ENCODE data around the gene SLC1A2.

SLC1A2 gene

DNA sequence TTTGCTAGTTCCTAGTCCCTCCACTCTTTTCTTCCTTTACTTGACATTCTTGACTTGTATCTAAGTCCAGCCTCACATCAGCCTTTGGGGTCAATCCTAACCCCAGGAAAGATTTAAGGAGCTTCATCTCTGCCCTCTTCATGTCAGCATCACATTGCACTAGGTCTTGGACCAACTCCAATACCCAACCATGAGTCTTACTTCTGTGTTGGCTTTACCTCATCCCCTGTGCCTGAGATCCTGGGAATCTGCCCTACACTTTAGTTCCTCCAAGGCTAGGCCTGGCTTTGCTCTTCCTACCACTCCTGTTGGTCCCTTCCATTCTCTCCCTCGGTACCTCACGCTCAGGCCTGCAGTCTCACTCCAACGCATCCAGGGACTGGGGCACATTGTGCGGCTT, 117.0 kb downstream of the SLC1A2 start:
- DNase-seq (ENCODE audit: low read depth) = no peak

DNA sequence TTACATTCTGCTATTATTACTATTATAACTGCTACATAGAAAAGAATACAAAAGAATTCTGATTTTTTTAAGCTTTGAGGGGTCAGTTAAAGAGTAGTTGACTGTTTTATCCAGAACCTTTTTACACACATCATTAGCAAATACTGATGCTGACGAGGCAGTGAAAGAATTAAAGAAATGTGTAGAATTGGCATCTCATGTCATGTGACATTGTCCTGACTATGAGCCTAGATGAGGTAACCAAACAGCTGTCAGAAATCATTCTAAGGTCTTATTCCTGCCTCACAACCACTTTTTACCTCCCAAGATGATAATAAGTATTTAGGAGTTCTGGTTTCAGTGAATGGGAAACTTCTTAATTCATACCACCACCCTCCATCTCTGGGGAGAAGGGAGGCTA, 121.0 kb downstream of the SLC1A2 start:
- no peak for DNase-seq (ENCODE audit: low read depth)

DNA sequence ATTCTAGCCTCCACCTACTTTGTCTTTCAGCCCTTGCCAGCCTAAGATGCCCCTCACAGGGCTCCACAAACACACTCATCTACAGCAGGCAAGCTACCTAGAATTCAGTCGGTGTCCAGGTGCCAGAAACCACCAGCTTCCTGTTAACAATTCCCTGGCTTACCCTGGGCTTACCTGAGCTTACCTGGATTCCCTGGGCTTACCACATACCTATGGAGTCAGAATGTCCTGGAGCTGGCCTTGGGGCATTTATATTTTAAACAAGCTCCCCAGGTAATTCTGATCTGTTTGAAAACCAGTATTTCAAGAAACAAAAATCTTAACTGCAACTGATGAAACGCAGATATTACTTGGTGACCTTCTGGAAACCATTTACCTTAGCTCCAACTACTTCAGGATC, 123.6 kb downstream of the SLC1A2 start:
- DNase-seq (ENCODE audit: low read depth) = no peak

DNA sequence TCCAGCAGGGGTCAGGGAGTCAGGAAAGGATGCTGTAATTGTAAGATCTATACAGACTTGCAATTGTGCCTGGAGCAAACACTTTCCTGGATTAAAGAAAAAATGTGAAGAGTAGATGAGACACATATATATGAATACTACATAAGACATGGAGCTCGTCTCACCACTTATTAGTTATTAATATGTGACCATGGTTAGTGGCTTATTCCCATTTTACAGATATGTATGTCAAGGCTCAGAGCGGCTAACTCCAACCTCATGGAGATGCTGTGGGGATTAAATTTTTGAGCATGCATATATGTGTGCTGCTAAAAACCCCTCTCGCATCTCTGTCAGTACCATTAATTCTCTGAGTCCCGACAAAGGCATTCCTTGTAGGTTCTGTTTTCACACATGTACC, 125.7 kb downstream of the SLC1A2 start:
- DNase-seq (ENCODE audit: low read depth) = no peak

DNA sequence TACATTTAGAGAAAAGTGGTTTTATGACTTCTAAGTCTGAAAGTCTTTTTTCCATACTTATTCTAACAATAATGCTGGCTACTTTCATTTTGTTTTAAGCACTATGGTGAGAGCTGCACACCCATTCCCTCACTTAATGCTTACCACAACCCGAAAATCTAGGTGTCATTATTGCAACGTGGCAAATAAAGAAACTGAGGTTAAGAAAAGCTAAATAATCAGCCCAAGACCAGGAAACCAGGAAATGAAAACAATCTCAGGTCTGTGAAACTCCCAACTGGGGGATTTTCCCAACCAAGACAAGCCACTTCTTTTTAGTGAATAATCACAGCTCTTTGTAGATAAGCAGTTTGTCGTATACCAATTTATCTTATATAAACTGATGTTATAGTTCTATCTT, 126.3 kb downstream of the SLC1A2 start:
- no peak for DNase-seq (ENCODE audit: low read depth)

DNA sequence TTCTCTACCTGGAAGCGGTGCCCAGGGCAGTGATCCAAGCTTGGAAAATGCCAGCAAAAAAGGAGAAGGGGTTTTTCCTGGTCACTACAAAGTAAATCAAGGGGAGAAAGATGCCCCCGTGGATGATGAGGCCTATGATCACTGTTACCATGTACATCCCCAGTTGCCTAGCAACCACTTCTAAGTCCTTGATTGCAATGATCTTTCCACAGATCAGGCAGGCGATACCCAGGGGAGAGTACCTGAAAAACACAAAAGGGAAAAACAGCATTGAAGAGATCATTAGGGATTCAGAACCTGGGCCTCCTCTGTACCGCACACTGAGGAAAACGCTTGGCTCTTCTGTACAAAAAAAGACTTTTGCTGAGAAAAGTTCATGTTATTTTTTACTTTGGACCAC, 127.1 kb downstream of the SLC1A2 start:
- no peak for DNase-seq (ENCODE audit: low read depth)

DNA sequence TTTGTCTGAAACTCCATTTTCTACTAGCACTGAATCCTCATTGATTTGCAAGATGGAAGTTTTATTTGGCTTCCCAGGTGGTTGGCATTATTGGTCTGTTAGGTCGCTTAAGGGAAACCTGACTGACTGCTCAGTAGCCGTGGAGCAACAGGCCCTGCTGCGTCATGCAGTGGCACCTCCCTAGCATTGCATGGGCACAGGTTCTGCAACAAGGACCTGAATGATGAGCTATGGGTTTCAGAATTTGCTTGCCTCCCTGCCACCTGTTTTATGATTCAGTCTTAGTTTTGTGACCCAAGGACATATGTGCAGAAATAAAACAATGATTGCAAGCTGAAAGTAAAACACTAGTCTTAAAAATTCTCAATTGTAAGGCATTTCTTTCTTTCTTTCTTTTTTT, 128.5 kb downstream of the SLC1A2 start:
- DNase-seq (ENCODE audit: low read depth) = no peak

DNA sequence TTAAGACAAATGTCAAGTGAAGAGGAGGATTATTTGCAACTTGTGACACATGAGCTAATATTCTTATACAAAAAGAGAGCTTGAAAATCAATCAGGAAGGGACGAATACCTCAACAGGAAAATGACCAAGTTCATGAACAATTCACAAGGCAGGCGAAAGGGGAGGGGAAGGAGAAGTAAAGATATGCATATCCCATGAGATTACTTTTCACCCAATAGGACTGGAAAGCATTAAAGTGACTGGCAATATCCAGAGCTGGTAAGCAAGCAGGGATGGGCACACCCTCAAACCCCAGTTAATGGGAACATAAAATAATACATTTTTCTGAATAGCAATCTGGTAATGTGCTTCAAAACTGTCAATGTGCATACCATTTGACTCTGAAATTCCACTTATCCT, 129.5 kb downstream of the SLC1A2 start:
- no peak for DNase-seq (ENCODE audit: low read depth)

DNA sequence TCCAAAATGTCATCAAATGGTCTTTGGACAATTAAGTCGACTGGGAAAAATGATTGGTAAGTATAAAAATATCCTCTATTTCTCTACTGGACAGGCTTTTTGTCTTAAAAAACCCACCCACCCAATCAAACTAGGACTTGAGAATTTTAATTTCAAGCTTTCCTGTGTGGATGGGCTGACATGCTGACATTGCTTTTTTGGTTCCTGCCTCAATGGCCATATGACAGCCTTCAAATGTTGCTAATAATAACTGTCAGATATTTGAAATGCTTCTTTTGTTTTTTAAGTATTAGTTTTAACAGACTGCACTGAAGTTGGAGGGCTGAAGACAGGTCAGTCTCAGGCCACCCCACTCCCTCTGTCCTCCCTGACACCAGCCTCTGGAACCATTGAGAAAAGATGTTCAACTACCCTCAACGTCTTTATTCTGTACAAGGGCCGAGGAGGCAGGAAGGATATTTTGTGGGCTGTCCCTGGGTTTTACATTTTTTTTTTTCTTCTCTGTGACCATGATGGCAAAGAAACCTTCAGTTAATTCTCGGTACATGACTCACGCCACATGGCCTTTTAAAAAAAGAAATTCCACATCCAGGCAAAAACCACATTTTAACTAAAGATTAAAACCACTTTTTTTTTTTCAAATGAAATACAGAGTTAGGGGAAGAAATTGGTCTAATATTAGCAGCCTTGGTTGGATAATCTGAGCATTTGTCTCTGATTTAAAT, 130.4 kb downstream of the SLC1A2 start:
- no peak for DNase-seq (ENCODE audit: low read depth)

DNA sequence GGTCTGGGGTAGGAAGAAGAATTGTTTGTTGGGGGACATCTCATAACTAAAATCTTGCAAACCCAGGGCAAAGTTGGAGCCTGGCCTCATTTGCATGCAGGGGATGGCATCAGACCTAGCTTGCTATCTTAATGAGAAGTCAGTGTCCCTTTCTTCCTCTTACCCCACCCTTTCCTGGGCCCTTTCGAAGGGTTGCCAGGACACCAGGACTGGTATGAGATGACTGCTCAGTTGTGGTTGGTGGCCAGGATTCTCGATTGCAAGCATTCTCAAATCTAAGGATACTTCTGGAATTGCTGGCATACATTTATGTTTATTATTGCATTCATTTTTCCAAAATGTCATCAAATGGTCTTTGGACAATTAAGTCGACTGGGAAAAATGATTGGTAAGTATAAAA, 131.0 kb downstream of the SLC1A2 start:
- DNase-seq (ENCODE audit: low read depth) = no peak

DNA sequence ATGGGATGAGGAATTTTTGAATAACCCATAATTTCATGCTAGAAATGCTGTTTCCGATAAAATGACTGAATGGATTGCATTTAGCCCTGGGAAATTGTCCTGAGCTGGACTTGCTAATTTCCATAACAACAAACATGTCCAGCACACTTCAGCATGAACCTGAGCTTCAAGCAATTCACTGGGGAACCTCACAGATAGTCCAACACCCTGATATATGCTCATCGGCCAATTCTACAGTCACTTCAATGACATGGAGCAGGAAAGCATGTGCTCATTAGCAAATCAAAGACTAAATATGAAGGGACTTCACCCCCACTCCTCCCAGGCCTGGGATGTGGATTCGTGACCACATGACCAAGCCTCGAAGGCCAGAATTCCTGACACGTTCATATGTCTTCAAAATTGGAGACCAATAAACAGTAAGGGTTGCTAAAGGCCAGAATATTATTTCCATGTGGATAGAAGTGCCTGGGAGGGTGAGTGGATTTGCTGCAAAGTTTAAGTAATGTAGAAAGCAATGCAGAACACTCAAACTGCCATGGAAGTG, 131.9 kb downstream of the SLC1A2 start:
- no peak for DNase-seq (ENCODE audit: low read depth)

DNA sequence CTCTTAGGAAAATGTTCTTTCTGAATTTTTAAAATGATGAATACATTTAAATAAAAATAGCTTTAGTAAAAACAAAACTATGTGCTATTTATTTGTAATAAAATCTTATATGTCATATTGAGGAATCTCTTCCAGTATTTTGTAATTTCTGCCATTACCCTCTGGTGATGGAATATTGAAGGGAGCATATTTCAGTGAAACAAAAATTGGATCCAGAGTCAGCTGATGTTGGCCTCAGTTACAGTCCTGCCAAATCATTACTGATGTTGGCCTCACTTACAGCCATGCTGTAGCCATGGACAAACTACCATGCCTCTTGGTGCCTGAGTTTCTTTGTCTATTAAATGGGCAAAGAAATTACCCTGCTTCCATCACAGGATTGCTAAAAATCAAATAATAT, 133.2 kb downstream of the SLC1A2 start:
- DNase-seq (ENCODE audit: low read depth) = no peak

DNA sequence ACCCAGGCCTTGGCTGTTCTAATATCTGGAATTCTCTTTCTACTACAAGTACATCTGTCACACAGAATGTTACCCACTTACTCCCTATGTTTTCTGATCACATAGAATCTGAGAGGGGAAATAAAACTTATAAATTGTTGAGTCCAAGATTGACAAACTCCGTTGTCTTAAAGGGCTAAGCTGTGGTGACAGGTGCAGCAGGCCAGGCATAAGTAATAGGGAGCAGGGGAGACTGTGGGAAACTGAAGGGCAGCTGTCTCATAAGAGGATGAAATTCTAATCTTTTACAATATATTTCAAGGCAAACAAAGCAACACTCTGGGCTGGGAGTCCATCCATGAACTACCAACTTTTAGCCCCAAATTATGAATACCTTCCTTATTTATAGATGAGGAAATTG, 133.9 kb downstream of the SLC1A2 start:
- no peak for DNase-seq (ENCODE audit: low read depth)

DNA sequence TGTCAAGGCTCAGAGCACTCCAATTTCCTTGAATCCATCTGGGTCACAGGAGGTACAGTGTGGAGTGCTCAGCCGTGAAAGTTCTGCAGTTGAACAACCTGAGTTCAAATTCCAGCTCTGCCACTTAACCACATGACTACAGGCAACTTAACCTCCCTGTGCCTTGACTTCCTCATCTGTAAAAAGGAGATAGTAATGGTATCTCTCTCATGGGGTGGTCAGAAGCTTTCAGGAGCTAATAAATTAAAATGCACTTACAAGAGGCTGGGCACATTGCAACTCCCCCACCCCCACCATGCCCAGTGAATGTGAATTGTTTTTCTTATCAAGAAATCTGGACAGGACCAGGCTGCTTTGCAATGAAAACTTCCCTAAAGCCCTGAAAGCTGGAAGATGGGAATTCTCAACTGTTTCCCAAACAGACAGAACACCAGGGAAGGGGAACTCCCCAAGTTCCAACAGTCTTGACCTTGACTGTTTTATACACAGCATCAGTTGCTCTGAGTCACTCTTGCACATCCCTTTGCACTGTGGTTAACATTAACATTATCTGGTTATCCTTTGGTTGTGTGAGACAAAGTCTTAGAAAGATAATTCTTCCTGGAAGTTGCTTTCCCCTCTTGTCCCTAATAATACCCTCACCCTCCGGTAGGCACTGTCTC, 137.0 kb downstream of the SLC1A2 start:
- DNase-seq (ENCODE audit: low read depth) = no peak

DNA sequence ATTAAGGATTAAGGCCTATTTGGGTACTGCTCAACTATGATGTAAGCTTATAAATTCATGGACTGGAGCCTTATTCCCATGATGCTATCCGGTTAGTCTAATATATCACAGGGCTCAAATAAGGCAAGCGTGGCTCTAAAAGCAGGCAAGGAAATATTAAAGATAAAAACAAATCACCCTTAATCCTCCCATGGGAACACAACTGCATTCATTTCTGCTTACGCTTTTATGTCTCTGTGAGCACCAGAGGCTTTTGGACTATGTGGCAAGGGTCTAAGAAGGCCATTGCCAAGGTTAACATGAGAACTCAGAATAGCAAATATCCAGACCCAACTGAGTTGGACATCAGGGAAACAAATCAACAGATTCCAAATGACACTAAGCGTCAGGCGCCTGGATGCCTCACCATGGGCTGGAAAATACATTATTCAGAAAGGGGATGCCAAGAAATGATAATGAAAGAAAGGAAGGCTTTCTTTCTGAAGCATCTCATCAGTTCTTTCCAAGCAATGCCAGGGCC, 138.1 kb downstream of the SLC1A2 start:
- DNase-seq (ENCODE audit: low read depth) = no peak

DNA sequence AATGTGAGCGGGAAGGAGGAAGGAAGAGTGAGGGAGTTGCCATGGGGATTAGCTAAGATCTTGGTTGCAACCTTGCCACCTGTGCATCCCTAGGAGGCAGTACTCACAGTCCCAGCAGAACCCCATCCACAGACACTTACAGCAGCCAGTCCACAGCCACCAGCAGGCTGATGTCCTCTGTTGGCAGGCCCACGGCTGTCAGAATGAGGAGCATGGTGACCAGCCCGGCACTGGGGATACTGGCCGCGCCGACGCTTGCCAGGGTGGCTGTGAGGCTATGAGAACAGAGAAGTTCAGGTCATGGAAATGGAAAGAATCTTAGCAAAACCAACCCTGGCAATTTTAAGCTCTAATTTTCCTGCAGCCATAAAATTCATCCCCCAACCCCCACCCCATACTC, 138.6 kb downstream of the SLC1A2 start:
- DNase-seq (ENCODE audit: low read depth) = no peak

DNA sequence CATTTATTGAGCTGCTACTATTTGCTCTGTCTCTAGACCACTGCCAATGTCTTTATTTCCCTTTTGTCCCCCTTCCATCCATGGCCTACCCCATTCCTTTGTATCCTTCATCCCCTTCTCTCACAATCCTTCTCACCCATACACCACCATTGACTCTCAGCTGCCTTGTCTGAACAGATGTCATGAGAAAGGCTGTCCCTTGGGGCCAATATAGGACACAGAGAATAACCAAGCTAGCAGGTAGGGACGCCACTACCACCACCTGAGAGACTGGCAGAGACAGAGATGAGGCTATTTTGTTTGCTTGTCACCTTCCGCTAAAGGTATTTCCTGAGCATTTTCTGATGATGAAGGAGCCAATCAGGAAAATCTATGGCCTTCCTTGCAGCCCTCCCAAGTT, 141.5 kb downstream of the SLC1A2 start:
- no peak for DNase-seq (ENCODE audit: low read depth)

DNA sequence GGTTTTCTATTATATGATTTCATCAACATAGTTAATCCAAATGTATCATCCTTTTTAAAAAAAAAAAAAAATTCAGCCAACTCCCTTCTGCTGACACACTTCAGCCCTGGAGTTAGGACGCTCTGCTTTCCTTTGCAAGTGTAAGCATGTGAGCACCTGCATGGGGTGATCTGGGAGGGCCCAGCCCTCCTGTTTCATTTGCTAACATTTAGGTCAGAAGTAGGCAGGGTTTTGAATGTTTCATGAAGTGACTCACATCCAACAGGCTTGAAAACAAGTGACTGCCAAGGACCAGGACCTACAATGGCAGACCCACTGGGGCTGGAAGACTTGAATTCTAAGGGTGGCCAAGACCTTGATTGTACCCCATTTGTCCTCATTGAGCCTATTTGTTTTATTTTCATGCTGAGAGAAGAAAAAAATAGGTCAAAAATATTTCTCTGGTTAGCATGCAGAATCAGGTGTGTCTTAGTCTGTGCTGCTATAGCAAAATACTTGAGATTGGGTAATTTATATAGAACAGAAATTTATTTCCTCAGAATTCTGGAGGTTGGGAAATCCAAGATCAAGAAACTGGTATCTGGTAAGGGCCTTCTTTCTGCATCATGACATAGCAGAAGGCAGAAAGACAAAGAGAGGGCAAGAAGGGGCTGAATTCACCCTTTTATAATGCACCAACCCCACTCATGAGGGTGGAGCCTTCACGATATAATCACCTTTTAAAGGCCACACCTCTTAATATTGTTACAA, 142.8 kb downstream of the SLC1A2 start:
- DNase-seq (ENCODE audit: low read depth) = no peak

DNA sequence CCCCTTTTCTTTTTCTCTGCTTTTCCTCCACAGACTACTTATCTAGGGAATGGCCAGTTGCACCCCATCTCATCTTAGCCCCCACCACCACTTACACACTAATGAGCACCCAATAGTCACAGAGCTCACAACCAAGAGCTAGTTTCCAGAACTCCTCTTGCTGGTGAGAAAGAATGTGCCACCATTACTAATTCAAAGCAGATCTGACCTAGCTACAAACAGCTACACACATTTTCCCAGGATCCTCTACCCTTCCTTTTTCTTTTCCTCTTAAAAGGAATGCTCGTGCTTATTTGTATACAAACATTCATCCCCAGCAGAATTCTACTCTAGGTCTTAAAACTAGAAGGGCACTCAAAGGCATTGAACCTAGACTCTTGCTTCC, 143.6 kb downstream of the SLC1A2 start:
- DNase-seq (ENCODE audit: low read depth) = no peak

DNA sequence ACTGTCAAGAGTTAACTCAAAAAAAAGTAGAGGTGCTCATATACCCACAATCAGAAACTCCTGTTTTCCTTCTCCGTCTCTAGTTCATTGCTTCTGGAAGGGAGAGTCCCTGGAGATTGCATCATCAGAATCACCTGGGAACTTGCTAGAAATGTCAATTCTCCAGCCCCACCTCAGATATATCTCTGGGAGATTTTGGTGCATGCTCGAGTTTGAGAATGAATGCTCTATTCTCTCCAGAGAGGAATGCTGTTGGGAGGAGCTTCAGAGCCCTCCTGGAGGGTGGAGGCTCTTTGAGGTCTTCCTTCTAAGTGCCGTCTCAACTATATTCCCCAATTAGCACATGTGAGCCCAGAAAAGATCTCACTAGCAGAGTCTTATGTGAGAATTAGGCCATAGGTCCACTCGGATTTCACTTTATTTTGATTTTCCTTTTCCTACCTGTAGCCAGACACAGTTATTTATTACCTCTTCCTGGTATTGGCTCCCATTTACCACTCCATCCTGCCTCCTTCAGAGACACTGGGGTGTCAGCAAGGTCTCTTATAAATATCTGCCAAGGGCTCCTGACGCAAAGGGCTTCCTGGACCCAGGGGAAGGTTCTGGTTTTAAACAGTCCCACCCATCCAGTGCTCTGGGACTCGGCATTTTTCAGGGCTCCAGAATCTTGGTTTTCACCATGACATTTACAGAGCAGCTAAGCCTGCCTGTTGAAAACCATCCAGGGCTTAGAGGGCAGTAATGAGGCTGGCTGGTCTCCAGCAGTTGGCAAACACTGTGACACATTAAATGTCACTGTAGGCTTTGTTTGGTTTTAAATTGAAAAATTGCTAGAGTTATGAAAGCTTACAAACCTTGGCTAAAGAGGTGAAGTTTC, 144.2 kb downstream of the SLC1A2 start:
- no peak for DNase-seq (ENCODE audit: low read depth)

DNA sequence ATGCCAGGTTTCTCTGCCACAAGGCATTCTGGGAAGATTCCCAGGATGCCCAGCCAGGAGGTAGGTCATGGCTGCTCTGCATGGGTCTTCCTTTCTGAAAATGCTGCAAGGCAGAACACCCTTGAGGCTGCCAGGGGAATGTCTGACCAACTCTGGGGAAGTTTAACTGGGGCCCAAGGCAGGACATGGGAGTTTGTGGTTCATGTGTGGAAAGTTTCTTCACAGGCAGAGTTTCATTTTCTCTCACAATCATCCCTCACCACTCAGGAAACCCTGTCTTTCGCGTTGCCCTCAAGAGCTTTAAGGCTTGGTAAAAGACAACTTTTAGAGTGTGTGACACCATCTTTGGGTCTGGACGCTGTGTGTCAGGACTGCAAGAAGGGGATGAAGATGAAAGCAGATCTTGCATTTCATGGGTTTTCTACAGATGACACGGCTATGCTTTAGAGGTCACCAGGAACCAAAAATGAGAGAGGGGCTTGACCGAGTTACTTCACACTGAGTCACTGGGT, 146.9 kb downstream of the SLC1A2 start:
- DNase-seq (ENCODE audit: low read depth) = peak; percentile 43

DNA sequence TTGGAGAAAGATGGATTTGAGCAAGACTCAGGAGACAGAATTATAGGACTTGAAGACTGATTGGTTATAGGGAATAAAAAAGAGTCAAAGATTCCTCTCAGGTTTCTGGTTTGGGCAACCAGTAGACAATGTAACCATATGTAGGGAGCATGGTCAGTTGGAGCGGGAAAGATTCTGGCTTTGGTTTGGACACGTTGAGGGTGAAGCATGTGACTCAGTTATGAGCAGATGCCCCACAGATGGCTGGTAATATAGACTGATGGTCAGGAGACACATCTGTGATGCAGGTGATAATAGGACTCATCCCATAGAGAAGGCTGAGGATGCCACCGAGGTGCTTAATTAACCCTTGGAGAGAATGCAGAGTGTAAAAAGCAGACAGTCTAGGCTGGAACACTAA, 148.3 kb downstream of the SLC1A2 start:
- no peak for DNase-seq (ENCODE audit: low read depth)

All from activated T-cell treated with anti-CD3 and anti-CD28 coated beads for 24 hours (primary cell).